Frontal cortex (tissue), 4 donors: Measurements from ENCODE around the gene FAM222A. TPM values are rescaled to one million over a fixed set of nuclear protein-coding genes. Genes with fewer than 3 reads are reported as not detected.

ENCODE experiments used
- DNase-seq, 2 donors: peaks; one replicate each; pipeline ENCODE4 v3.0.0; 2012; ENCODE audit warnings: low spot score in 2 of 2
- FAIRE-seq: peaks from 2 replicates; lab custom pipeline; 2012; peaks lifted over from hg19 to GRCh38; lab: Jason Lieb, UNC
- total RNA-seq: library from RNA; depleted of rRNA; stranded (reverse); fragments of >200 nt; gene quantifications from one replicate; pipeline ENCODE4 v1.2.3, GENCODE V29; 2014
- donor health status: control.
- donor health status: control.
- donor health status: control.

The FAM222A gene
- total RNA-seq, 1 donor from 2014 or later = 2.9 TPM

DNA sequence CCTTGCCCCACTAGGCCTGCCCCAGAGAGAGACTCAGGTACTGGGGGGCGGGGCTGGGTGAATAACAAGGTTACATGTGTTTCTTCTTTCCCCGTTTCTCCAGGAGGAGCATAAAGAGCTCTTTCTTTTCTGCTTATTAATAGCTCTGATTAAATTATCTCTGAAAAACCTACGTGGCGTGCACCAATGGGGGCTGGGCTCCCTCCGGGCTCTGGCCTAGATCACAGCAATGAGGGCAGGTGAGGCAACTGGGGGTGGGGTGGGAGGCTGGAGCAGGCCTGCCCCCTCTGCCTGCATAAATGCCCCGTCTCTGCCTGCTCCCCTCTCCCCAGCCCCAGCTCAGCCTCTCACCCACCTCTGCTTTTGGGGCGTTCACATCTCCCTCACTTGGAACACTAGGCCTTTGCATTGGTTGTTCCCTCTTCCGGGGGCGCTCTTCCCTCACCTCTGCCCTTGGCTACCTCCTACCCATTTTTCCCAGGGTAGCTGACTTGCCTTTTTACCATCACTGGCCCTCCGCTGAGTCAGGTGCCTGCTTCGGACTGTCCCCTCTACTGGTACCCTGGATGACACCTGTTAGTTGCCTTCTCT lies 4.1 kb upstream of the FAM222A start:
- DNase-seq (no peak), FAIRE-seq (no peak)

GRCh38 chr12:109710205-109710746 lies 3.3 kb upstream of the FAM222A start:
- DNase-seq = no peak
- no peak for FAIRE-seq

DNA sequence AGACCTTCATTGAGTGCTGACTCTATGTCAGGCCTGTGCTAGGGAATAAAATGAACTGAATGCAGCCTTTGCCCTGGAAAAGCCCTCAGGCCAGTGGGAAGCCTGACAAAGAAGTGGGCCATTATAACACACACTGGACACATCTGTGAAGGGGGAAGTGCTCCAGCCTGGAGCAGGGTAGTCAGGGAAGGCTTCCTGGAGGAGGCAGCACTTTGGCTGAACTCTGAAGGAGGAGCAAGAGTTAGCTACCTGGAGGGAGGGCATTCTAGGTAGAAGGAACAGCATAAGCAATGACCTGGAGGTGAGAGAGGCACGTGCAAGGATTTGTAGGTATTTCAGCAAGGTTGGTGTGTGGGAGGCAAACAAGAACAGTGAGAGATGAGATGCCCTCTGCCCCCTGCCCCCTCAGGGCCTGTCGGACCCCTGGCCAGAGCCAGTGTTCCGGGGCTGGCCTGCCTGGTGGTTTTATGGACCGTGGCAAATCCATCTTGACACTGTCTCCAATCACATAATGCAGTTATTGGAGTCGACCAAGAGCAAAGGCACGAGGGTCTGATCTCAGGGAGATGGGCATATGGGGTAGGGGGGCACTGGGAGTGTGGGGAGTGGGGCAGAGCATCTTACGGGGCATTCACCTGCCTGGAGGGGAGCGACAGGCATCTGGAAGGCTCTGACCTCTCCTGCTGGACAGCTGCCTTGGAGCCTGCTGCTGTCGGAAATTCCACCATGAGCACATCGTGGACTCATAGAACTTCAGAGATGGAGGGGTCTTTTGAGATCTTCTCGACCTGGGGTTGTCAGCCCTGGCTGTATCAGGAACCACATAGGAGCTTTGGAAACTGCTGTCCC lies 2.7 kb upstream of the FAM222A start:
- FAIRE-seq = no peak
- DNase-seq = no peak

DNA sequence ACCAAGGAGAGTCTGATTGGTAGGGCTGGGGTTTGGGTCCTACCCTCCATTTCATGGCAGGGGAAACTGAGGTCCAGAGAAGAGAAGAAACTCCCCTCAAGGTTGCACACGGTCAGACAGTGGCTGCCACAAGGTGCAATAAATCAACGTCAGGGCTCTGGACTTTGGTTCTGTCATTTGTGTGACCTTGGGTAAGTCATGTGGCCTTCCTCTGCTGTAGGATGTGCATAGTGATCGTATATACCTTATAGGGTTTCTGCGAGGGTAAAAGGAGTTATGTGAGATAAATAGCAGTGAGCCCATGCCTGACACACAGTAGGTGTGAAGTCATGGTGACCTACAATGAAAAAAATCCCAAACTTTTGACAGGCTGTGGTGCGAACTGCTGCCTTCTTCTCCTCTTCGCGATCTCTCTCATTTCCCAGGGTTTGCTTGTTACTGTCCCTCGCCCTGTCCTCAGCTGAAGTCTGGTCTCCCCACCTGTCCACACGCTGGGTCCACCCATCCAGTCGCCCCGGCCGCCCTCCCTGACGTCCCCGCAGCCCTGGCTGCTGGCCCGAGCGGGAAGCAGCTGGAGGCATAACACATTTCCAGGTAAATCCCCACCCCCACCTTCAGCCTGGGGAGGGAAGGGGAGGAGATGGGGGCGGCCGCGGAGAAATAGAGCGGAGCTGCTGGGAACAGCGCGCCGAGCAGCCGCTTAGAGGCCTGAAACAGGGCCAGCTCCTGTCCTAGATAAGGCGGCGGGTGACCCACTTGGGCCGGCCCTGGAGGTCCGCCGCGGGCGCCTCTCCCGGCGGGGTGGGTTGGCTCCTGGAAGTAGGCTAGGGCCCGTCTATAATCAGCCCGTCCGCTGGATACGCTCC lies 1.8 kb upstream of the FAM222A start:
- FAIRE-seq (no peak), DNase-seq (no peak)

GRCh38 chr12:109714141-109714912 lies 702 bp downstream of the FAM222A start:
- FAIRE-seq = no peak
- peak in 1 of 2 donors; percentile 70 for DNase-seq

DNA sequence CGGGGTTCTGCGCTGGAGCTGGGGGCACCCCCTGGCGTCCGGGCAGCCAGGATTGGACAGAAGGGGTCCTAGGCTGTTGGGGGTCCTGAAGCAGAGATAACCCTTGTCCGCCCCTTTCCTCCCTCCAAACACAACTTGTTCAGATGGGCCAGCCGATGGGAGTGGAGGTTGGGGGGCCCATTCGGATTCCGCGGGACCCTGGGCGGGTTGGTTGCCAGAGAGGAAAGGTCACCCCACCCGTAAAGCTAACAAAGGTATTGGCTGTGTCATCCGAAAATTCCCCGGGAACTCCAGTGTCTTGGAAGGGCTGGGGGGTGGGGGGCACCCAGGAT lies 1.3 kb downstream of the FAM222A start:
- FAIRE-seq (no peak), DNase-seq (no peak)

- FAIRE-seq (no peak), DNase-seq (peak in 1 of 2 donors; percentile 61)
Observed at GRCh38 chr12:109715310-109716091, 1.9 kb downstream of the FAM222A start.

DNA sequence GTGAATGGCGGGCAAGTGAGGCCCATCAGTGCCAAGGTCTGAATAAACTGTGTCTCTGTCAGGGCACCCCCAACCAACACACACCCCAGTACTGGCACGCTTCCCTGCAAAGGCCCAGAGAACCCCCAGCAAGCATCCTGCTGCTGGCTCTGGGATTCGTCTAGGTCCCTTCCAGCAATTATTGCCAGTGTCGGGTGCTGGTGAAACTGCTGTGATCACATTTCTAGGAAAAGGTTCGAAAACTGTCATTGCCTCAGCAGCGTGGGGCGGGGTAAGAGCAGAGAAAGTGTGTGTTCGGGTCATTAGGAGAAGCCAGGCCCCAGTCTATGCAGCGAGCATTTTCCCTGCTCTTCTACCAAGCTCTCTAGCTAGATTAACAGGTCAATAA lies 2.5 kb downstream of the FAM222A start:
- FAIRE-seq (no peak), DNase-seq (no peak)

GRCh38 chr12:109716512-109717389 lies 3.1 kb downstream of the FAM222A start:
- FAIRE-seq = no peak
- DNase-seq = peak in 1 of 2 donors; percentile 55

GRCh38 chr12:109717390-109718357 lies 4.0 kb downstream of the FAM222A start:
- FAIRE-seq (no peak), DNase-seq (no peak)

DNA sequence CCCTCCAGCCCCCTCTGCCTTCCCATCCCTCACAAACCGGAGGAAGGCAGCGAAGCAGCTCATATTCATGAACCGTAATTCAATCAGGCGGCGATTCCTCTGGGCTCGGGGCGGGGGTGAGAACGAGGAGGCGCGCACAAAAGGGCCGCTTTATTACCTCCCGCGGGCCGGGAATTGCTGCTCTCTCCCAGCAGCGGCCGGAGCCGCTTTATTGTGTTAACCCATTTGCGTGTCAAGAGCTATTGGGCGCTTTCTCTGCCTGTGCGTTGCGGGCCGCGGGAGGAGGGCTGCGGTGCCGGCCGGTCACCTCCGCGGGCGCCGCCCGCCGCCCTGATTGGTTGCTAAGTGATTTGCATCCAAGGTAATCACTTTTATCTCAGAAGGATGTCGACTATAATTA lies 4.8 kb downstream of the FAM222A start:
- DNase-seq = peak in 1 of 2 donors; percentile 53
- no peak for FAIRE-seq

- FAIRE-seq (no peak), DNase-seq (no peak)
Observed at GRCh38 chr12:109719123-109720022, 5.7 kb downstream of the FAM222A start.

DNA sequence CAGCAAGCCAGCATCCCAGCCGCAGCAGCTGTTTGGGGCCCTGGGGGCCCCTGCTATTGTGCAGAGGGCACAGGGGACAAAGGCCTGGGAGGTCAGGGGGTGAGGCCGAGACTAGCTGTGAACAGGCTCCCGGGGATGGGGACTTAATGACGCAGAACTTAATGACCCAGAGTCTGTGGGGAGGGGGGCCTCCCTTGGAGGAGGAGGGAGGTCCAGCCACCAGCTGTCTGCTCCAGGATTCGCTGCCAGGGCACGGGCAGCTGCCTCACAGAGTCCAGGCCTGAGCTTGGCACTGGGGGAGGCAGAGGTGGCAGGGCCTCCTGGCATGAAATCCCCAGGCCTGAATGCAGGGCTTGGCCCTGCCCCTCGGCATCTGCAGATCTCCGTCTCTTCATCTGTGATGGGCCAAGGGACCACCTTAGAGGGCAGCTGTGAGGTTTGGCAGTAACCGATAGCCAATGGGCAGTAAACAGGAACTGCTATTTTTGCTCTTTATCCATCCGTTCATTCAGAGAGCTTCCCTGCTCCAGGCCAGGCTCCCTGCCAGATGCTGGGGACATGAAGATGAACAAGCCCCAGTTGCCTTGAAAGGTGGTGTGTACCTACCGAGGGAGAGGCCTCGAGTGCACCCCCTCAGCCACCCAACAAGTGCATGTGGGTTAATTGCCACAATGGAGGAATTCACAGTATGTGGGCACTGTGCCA lies 6.7 kb downstream of the FAM222A start:
- FAIRE-seq (no peak), DNase-seq (peak in 1 of 2 donors; percentile 57)

DNA sequence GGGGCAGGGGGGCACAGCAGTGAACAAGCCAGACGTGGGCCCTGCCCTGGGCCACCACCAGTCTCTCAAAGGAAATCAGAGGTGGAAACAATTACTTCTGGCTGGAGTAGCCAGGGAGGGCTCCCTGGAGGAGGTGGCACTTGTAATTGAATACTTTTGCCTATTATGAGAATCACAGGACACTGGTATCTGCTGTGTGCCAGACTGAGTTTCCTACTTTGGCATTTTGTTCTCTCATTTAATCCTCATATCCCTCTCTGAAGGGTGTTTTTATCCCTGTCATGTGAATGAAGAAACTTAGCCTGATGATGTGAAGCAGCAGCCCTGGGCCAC lies 7.2 kb downstream of the FAM222A start:
- DNase-seq = no peak
- FAIRE-seq = no peak

GRCh38 chr12:109721276-109721675 lies 7.7 kb downstream of the FAM222A start:
- no peak for FAIRE-seq
- DNase-seq = no peak
